ENCODE results near the gene STAG3.
"Not testable (repeated sequence)": the region's sequence is repeated elsewhere in the genome, so short reads cannot be mapped to it uniquely, and the experiment has no call there.

DNA sequence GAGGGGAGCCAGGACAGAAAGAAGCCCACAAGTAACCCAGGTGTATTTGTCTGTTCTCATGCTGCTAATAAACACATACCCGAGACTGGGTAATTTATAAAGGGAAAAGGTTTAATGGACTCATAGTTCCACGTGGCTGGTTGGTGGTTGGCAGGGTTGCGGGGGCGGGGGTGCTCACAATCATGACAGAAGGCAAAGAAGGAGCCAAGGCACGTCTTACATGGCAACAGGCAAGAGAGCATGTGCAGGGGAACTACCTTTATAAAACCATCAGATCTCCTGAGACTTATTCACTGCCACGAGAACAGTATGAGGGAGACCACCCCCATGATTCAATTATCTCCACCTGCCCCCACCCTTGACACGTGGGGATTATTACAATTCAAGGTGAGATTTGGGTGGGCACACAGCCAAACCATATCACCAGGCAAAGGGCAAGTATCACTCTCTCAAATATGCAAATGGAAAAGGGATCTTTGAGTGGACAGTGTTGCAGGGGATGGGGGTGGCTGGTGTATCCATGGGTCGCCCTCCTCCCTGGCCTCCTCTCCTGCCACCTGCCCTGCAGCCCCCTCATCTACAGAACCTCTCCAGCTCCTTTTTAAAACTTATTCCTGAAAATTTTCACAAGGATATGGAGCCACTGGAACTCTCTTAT lies 57.1 kb downstream of the STAG3 start:
- TF ChIP-seq, protein P1, sequence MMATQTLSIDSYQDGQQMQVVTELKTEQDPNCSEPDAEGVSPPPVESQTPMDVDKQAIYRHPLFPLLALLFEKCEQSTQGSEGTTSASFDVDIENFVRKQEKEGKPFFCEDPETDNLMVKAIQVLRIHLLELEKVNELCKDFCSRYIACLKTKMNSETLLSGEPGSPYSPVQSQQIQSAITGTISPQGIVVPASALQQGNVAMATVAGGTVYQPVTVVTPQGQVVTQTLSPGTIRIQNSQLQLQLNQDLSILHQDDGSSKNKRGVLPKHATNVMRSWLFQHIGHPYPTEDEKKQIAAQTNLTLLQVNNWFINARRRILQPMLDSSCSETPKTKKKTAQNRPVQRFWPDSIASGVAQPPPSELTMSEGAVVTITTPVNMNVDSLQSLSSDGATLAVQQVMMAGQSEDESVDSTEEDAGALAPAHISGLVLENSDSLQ (IDR thresholded peaks at IDR 0.05): not testable (repeated sequence)
- TF ChIP-seq TARDBP (IDR thresholded peaks at IDR 0.05); SP1 (IDR thresholded peaks at IDR 0.05); ELF4 (IDR thresholded peaks at IDR 0.05); FOXM1 (IDR thresholded peaks at IDR 0.05; ENCODE audit: borderline replicate concordance); ZNF384 (IDR thresholded peaks at IDR 0.05); BHLHE40 (IDR thresholded peaks at IDR 0.05; ENCODE audit: borderline replicate concordance): not testable (repeated sequence)
